NCI-H2196 (cell line): Measurements from ENCODE around the gene ARL5B.

Experiments
- DNase-seq: peaks from one replicate; lab custom pipeline; 2025; ENCODE audit not compliant: unreplicated experiment; lab: John Stamatoyannopoulos, UW

ARL5B gene

DNA sequence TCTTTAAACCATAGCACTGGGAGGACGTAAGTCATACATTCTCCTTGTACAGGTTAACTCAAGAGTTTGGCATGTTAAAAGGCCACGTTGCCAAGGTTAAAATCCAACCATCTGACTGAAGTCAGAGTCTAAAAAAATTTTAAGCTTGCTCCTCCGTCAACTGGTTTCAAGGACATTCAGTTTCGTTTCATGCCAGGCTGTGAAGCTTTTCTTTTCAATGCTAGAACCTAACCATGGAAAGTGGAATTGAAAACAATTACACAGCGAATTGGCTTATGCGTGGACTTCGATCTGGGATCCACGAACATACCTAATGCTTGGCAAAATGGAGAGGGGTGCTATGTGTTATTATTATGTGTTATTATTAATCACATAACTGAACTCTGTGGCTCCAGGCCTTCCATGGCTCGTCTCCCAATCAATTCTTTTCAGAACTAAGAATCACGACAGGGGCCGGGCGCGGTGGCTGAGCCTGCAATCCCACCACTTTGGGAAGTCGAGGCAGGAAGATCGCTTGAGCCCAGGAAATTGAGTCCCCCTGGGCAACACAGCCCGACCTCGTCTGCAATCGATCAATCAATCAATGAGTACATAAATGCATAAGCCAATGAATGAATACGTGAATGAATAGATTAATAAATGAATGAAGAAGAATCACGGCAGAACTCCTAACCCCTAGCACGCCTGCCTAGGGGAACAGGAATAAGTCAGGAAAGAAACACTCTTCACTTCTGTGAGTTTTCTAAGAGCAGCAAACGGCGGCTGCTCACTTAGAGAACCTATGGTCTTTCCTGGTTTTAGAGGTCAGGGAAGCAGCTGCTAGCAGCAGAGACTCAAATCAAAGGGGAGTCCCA, 733 bp upstream of the ARL5B start:
- DNase-seq: no peak

DNA sequence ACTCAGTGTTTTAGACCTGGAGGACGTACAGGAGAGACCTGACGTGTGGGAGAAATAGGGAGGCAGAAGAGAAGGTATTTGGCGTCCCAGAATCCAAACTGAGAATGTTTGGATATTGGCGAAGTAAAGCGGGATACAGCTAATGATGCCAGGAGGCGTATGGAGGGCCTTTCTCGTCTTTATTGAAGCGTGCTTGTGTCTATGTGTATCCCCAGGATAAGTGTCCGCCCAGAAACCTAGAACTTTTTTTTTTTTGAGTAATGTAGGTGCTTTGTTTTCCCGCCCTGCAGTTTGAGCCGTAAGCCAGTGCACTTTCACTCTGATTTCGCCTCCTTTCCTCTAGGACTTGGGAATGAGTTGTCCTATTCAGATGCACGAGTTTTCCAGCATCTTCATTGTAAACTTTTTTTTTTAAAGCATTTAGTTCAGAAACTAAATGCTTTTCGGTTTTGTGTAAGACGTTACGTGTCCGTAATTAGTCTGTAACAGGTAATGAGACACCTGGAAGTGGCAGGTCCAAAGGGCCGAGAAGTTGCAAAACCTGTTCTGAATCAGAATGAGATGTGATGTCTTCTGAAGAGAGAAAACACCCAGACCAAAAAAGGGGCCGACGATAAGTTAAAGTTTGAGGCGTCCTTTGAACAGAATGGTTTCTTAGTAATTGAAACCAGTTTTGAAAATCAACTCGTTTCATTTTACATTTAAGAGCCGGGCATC, 746 bp downstream of the ARL5B start:
- DNase-seq: peak; percentile 32

DNA sequence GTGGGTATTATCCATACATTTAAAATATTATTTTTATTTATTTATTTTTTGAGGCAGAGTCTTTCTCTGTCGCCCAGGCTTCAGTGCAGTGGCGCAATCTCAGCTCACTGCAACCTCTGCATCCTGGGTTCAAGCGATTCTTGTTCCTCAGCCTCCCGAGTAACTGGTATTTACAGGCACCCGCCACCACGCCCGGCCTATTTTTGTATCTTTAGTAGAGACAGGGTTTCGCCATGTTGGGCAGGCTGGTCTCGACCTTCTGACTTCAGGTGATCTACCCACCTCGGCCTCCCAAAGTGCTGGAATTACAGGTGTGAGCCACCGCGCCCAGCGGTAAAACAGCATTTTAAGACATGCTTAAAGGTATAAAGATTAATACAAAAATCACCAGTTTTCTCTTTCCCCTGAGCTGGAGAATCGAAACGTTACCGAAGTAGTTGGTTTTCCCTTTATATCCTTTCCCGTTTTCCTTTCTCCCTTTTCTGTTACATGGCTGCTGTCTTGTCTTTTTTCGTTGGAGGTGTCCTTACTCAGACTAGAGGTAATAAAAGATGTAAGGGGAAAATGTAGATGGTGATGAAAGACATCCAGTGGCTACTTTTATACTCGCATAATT, 1.7 kb downstream of the ARL5B start:
- no peak for DNase-seq

DNA sequence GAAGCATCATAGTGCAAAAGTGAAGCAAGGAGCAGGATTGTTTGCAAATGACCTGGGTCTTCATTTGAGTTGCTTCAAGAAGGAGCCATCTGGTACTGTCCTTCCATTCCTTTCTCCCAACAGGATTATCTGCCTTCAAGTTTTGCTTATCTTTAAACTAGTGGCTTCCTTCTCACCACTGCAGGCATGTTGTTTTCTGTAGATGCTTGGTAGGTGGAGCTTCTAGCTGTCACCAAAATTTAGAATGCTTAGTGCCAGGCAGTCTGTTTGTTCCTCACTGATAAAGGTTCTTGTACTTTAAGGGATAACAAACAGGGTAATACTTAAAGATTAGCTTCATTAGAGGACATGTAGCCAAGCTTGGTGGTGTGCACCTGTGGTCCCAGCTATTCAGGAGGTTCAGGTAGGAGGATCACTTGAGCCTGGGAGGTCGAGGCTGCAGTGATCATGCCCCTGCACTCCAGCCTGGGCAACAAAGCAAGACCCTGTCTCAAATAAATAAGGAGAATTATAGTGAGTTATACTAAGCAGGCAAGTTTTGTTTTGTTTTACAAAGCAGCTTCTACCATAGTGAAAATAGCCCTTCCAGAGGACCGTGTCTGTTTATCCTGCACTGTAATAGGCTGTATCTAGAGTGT, 5.7 kb downstream of the ARL5B start:
- no peak for DNase-seq

DNA sequence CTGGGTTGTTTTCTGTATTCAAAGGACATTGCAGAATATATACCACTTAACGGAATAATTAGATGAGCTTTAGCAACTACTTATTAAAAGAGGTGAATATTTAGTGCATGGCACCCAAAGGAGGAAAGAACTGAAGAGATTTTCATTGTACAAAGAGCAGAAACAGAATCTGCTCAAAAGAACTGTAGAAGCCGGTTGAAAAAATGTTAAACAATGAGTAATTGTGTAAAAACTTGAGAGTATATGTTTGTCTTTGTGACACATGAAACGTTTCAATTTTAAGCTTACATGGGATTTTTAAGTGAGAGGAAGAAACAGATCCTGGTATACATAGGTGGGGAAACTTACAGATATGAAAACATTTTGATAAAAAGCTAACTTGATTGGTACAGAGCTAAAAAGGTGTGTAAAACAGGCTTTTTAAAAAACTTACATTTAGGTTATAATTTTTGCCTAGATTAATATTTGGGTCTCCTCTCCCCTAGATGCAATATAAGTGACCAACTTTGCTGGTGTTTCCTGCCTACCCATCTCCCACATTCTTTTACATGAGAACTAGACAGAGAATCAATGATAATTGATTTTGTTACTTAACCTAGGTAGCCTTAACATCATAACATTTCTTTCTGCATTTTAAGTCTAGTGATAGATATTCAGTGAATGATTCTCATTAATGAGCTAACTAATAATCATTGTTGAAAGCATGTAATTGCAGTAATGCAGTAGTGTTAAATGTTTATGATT, 6.8 kb downstream of the ARL5B start:
- no peak for DNase-seq

DNA sequence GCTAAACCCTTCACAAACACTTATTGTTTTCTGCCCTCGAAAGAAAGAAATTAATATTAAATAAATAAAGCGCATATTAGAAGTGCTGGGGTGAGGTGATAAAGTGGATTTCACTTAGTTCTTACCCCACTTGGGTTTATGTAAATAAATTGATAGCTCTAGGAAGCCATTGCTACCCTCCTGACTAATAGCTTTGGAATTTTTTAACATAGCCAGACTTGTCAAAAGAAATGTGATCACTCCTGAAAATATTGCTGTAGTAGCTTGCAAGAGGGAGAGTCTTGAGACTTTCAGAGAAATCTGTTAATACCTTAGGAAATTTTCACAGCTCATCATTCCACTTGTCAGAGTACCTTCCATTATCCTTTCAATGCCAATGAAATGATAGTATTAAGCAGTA, 7.6 kb downstream of the ARL5B start:
- no peak for DNase-seq

DNA sequence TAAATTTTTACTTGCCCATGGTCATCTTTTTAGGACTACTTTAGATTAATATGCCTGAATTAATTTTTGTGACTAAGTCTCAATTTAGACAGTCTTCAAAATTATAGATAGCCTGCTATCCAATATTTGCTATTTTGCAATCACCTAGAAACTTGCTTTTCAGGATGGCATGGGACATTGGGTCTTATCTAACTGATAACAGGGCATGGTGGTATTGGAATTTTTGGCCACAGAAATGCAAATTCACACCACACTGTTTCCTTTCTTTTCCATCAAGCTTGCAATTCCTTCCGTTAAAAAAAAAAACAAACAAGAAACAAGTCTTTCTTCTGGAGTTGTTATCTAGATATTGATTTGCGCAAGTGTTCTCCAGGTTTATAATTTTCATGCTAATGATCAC, 8.8 kb downstream of the ARL5B start:
- DNase-seq: no peak

DNA sequence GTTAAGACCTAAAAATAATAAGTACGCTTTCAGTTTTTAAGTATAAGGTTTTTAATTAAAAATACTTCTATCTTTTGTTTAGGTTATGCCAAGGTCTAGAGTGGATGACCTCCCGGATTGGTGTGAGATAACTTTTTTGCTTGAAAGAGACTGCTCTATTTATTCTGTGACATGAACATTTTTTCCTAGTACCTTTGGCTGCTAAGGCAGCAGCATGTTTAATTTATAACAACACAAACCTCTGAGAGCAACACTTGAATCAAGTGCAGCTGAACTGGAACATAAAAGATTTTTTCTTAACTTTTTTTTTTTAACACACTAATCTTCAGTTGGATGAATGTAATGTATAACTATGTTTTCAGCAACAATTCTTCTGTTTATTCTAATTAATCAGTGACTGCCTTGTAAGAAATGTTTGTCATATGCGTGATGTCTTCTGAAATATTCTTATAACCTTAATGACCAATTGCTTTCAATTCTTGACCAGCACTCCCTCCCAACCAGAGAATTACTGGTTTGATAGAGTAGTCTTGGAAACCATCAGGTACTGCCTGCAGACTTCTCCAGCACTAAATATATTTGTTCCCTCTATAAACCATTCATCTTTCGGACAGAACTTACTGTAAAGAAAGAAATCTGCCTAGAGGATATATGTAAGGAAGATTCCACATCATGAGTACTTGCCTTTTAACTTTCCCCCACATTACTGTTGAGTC, 16.0 kb downstream of the ARL5B start:
- no peak for DNase-seq

DNA sequence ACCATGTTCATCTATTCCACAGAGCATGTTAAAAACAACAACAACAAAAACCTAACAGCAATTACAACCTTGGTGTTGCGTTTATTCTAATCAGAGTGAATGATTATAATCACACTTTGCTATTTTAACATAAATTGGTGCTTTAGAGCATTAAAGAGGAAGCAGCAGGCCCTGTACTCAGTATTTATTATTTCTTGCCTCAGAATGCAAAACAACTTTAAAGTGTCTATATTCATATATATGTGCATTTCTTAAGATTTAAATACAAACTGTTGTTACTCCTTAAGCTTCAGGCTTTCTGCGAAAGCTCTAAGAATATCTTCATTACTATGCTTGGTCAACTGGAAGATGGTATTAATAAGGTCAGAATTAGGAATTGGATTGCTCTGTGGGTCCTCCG, 21.5 kb downstream of the ARL5B start:
- DNase-seq: no peak

DNA sequence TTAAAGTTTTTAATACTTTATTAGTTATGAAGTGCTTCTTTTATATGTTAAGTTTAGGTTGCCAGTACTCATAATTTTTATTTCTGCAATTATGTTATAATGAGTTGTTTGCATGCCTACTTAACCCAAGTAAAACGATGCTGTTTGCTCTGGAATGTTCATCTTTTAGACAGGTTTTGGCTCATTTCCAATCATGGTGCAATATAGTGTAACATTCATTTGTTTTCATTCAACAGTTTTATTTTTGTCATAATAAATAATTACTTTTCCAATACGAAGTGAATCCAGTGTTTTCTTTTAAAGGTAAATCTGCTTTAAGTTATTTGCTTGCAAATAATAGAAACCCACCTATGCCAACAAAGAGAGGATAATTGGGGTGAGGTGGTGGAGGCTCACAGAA, 22.1 kb downstream of the ARL5B start:
- no peak for DNase-seq

DNA sequence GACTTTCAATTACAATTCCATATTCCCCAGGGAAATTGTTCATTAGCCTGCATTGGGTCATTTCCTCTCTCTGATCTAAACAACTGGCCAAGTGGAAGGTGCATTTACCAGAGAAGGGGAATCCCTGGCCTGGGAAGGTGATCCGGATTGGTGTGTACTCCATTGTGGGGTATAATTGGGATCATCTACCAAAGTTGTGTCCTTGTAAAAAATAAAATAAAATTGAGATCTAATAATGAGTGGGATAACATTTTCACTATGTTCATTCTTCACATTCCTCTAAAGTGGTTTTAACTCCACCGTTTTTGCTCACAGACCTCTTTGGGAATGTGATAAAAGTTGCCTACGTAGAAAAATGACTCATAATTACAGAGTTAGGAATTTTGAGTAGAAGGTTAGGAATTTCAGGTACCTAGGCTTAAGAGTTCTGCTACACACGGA, 22.8 kb downstream of the ARL5B start:
- no peak for DNase-seq

DNA sequence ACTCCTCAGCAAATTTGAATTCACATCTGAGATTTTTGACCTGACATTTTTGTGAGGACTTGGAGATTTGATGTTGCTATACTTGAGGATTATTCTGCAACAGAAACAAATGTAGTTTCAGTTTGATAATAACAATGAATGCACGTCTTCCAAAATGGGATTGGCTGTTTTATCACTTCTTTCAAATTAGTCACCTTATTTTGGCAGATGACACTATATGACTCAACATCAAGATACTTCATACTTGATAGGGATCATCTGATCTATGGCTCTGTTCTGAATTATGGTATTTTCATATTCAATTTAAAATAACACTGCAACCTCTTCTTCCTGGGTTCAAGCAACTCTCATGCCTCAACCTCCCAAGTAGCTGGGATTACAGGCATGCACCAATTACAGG, 24.2 kb downstream of the ARL5B start:
- no peak for DNase-seq

DNA sequence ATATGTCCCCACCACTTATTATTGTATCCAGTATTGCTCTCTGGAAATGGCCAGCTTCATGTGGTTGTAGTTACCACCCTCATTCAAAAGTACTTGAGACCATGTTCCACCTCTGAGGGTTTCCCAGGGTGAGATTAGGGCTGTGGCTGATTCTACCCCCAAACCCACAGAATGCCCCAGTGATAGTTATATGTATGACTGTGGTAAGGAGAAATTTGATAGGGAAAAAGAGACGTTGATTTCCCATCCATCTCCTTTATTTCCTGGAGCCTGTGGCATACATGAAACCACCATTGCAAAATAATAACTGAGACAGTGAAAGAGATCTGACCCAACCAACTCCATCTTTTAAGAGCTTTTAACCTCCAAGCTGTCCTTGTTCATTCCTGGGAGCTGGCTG, 25.2 kb downstream of the ARL5B start:
- DNase-seq: no peak

DNA sequence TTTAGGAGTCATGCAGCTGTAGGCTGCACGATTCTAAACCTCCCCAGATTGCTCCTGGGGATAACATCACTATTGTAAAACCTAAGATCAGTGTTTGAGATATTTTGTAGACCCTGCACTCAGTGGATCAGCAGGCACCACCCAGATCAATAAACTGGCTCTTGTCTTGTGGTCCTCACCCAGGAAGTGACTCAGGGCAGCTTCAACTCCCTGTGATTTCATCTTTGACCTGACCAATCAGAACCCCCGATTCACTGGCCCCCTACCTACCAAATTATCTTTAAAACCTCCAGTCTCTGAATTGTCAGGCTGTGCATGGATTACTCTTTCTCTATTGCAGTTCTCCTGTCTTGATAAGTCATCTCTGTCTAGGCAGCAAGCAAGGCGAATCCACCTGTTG, 25.7 kb downstream of the ARL5B start:
- DNase-seq: no peak

DNA sequence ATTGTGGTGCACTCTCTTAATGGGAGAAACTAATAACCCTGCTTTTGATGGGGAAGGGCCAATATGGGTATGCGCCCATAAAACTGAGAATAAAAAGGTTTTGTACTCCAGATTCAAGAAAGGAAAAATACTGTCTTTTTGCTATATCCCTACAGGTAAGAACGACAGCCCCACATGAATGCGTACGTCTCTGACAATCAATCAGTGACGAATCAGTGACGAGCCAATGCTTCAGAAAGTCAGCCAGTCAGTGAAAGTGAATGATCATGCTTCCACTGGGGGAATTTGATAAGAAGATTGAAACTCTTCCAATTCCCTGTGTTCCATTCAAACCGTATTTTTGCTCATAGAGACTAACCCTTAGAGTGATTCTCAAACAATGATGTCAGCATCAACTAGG, 26.3 kb downstream of the ARL5B start:
- no peak for DNase-seq

DNA sequence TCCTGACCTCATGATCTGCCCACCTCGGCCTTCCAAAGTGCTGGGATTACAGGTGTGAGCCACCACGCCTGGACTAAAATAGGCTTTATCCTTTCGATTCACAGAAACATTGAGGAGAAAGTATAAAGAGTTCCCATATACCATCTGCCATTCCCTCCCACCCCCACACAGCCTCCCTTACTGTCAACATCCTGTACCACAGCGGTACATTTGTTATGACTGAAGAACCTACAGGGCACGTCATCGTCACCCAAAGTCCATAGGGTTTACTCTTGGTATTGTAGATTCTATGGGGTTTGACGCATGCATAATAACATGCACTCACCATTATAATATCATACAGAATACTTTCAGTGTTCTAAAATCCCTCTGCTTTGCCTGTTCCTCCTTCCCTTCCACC, 28.0 kb downstream of the ARL5B start:
- no peak for DNase-seq

DNA sequence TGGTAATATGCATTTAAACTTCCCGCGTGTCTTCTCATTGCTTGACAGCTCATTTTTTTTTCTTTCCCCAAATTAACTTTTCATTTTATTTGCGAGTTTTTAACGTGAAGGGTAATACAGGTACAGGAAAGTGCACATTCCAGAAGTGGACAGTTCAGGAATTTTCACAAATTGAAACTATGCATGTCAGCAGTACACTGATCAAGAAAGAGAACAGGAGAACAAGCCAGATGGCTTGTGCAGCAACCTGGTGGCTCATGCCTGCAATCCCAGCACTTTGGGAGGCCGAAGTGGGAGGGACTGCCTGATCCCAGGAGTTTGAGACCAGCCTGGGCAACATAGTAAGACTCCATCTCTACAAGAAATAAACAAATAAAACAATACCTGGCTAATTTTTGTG, 28.5 kb downstream of the ARL5B start:
- no peak for DNase-seq

DNA sequence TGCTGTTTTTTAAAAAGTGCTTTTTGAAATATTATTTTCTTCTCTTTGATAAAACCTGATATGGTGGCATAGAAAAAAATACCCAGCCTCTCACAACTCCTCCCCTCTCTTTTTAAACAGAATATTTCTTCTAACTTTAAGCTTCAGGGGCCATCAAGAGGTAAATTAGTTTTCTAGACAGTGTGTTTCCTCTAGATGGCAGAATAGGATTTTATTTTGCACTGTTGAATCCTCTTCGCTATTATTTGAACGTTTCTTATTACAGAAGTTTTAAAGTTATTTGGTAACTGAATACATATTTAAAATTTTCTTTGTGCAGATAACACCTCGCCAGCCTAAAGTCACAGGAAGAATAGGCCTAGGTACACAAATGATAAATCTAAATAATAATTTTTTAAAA, 30.3 kb downstream of the ARL5B start:
- no peak for DNase-seq

DNA sequence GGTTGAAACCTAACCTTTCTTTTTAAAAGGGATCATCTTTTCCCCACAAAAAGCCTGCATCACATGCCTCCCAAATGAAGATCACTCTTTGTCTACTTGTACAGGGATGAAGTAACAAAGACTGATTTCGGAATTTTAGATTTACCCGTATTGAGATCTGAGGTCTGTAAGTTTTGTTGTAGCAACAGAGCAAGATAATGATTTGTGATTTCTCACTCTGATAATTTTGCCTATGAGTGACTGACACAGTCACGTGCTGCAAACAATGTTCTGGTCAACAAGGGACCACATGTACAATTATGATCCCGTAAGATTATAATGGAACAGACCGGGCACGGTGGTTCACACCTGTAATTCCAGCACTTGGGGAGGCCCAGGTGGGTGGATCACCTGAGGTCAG, 31.3 kb downstream of the ARL5B start:
- no peak for DNase-seq
